Fibroblast of pulmonary artery (primary cell): Measurements from ENCODE around the gene CDK19.
"Not testable (repeated sequence)": the region's sequence is repeated elsewhere in the genome, so short reads cannot be mapped to it uniquely, and the experiment has no call there.

Source experiments
- DNase-seq: peaks from one replicate; pipeline ENCODE4 v3.0.0-alpha.2; 2010; ENCODE audit warnings: low read depth
- H3K4me3 ChIP-seq: replicated peaks from 2 replicates; pipeline ENCODE4 v1.5.1; 2011; ENCODE audit warnings: low read depth, mild to moderate bottlenecking, control low read depth, low read length, moderate library complexity
- CTCF ChIP-seq: IDR thresholded peaks from 2 replicates; pipeline ENCODE4 v1.5.1; 2011; ENCODE audit warnings: mild to moderate bottlenecking, control low read depth, low read length, inconsistent platforms; ENCODE audit errors: missing control alignments

CDK19 gene

DNA sequence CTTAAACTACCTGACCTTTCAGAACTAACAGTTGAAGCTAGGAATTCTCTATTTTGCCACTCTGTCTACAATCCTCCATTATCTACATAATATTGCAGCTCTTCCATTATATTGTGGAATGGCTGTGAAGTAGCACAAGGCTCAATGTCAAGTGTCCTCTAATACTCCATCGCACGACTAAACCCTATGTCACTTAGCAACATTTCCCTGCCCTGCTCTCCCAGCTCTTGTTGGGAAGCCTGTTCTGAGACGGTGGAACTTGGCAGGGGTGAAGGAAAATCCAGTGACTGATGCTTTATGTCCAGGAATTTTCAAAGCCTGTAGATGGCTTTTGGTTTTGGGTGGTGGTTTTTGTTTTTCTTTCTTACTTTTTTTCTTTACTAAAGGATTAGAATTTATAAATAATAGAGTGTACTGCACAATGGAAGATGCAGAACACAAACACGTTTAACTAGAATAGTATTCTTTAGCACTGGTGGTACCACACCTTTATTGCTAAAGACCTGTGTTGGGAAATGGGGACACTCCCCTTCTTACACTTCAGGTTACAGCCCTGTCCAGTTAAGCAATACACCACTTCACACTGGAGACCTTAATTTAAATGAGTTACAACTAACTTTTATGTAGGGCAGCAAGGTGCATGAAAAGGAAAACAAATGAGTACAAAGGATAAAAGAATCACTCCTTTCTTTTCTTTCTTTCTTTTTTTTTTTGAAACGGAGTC is 38.6 kb upstream of the CDK19 start:
- no peak overlapping the region for H3K4me3 ChIP-seq
- TF ChIP-seq CTCF: no peak
- DNase-seq: no peak

GRCh38 chr6:110852773-110853172 is 37.5 kb upstream of the CDK19 start:
- no peak for TF ChIP-seq CTCF
- DNase-seq: no peak
- H3K4me3 ChIP-seq: no peak overlapping the region

- no peak for TF ChIP-seq CTCF
- no peak for DNase-seq
- H3K4me3 ChIP-seq: no peak overlapping the region
Observed at GRCh38 chr6:110849781-110850180, 34.5 kb upstream of the CDK19 start.

GRCh38 chr6:110841266-110841665 is 26.0 kb upstream of the CDK19 start:
- no peak for DNase-seq
- no peak for TF ChIP-seq CTCF
- no peak overlapping the region for H3K4me3 ChIP-seq

GRCh38 chr6:110835751-110836150 is 20.5 kb upstream of the CDK19 start:
- not testable (repeated sequence) for H3K4me3 ChIP-seq
- DNase-seq: peak; percentile 18

DNA sequence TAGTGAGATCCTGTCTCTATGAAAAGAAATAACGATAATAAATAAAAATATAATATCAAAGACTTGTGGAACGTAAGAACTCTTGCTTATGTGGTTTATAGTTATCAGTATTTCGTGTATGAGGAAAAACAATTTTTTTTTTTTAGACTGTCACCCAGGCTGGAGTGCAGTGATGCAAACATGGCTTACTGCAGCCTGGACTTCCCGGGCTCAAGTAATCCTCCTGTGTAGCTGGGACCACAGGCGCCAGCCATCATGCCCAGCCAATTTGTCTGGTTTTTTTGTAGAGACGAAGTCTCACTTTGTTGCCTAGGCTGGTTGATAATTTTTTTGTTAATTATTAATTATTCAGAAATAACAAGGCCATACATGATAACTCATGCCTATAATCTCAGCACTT is 18.6 kb upstream of the CDK19 start:
- H3K4me3 ChIP-seq: no peak overlapping the region
- no peak for TF ChIP-seq CTCF
- no peak for DNase-seq

DNA sequence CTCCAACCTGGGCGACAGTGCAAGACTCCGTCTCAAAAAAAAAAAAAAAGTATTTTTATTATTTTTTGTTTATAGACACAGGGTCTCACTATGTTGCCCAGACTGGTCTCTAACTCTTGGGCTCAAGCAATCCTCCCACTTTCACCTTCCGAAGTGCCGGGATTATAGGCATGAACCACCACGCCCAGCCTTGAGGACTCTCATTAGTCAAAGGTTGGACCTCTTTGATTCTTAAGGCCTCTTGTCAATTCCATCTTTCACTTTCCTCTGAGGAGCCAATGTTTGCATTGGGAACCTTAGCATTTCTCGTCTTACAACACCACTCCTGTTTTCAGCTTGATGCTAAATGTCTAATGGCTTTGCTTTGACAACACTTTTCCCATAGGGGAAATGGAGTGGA is 16.1 kb upstream of the CDK19 start:
- DNase-seq: no peak
- no peak overlapping the region for H3K4me3 ChIP-seq
- TF ChIP-seq CTCF: no peak

DNA sequence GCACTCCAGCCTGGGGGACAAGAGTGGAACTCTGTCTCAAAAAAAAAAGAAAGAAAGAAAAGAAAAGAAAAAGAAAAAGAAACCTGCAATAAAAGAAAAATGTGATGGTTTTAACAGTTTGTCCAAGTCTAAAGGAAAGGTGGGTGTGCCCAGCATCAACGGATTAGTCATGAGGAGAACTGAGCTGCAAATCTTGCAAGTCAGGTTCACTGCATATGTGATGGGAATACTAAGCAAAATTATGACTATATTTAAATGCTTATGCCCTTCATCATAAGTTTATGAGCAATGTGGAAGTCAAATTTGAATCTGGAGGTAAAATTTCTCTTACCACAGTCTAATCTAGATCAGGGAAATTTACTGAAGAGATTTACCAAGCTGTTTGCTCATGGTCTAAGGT is 13.1 kb upstream of the CDK19 start:
- TF ChIP-seq CTCF: no peak
- H3K4me3 ChIP-seq: no peak overlapping the region
- no peak for DNase-seq
